Natural killer cell (primary cell): ENCODE data around the gene TEX261. TPM values are rescaled to one million over a fixed set of nuclear protein-coding genes. Genes with fewer than 3 reads are reported as not detected.

Source experiments
- ATAC-seq, 3 donors: fragments of 150-1000 bp in 2 of 3; fragments of 200-7000 bp in 1 of 3; cut with Tn5 transposase; 1 replicate in 1 of 3; 2 replicates in 2 of 3; pipeline ENCODE4 v1.10.0; 2021; ENCODE audit warnings: mild to moderate bottlenecking in 2 of 3, moderate library complexity in 2 of 3
- DNase-seq, 2 donors: peaks; one replicate each; pipeline versions ENCODE4 v3.0.0 to v3.0.0-alpha.2; 2013 to 2021; ENCODE audit warnings: mixed read lengths in 1 of 2
- H3K27ac ChIP-seq: one replicate; pipeline ENCODE4 v1.5.1; 2013; ENCODE audit warnings: mild to moderate bottlenecking, low read length
- H3K27me3 ChIP-seq: one replicate; pipeline ENCODE4 v1.6.1; 2013; ENCODE audit warnings: low read length; ENCODE audit not compliant: control insufficient read depth, insufficient read depth
- H3K36me3 ChIP-seq: one replicate; pipeline ENCODE4 v1.6.1; 2013; ENCODE audit warnings: low read length; ENCODE audit not compliant: control insufficient read depth, insufficient read depth
- H3K4me1 ChIP-seq: one replicate; pipeline ENCODE4 v1.6.1; 2013; ENCODE audit warnings: low read length; ENCODE audit not compliant: control insufficient read depth, insufficient read depth
- H3K4me3 ChIP-seq: one replicate; pipeline ENCODE4 v1.5.1; 2013; ENCODE audit warnings: low read length
- H3K9me3 ChIP-seq: one replicate; pipeline ENCODE4 v1.6.1; 2013; ENCODE audit warnings: low read length; ENCODE audit not compliant: control insufficient read depth, insufficient read depth
- H3K27ac Mint-ChIP-seq, 2 donors: one replicate each; pipeline ENCODE4 v1.8.0; 2022; ENCODE audit warnings: mild to moderate bottlenecking in 2 of 2, mixed read lengths in 2 of 2, moderate library complexity in 1 of 2
- H3K27me3 Mint-ChIP-seq, 2 donors: one replicate each; pipeline ENCODE4 v1.8.0; 2022; ENCODE audit warnings: low read depth in 2 of 2, mixed read lengths in 2 of 2
- H3K36me3 Mint-ChIP-seq: one replicate; pipeline ENCODE4 v1.8.0; 2022; ENCODE audit warnings: mixed read lengths
- H3K4me1 Mint-ChIP-seq, 2 donors: one replicate each; pipeline ENCODE4 v1.8.0; 2022; ENCODE audit warnings: mixed read lengths in 2 of 2
- H3K4me3 Mint-ChIP-seq: one replicate; pipeline ENCODE4 v1.8.0; 2022; ENCODE audit warnings: mild to moderate bottlenecking, moderate library complexity, mixed read lengths
- H3K9me3 Mint-ChIP-seq, 2 donors: one replicate each; pipeline ENCODE4 v1.8.0; 2022; ENCODE audit warnings: mixed read lengths in 2 of 2
- CTCF ChIP-seq: fragments of 200-600 bp; IDR thresholded peaks from one replicate; pipeline ENCODE4 v1.8.0; 2022; ENCODE audit warnings: antibody characterized with exemption
- whole genome bisulfite sequencing: methylation state at CpG from one replicate; pipeline ENCODE4 v1.1.7; 2013; ENCODE audit warnings: missing lambda C conversion rate; ENCODE audit not compliant: insufficient coverage; 5-methylcytosine and 5-hydroxymethylcytosine counted together
- intact Hi-C: fragments of 100-400 bp; cut with micrococcal nuclease; formaldehyde crosslinking; loops from one replicate; pipeline ENCODE4 v1.14.2; 2022
- total RNA-seq, 4 donors: library from RNA; stranded (reverse); fragments of 120-200 nt in 1 of 4; gene quantifications; one replicate each; pipeline versions ENCODE4 v1.2.3 to v1.2.4, GENCODE V29; 2013 to 2022

The TEX261 gene
- total RNA-seq, 3 donors from 2014 or later (not counting 1 experiment from before 2014, with no cell fraction given): 30.3 to 44.2 (median 43.2) TPM

- no peaks in the 10 kb centered on the region for H3K36me3 Mint-ChIP-seq
- no peaks in the 10 kb centered on the region for H3K9me3 ChIP-seq
- H3K4me3 ChIP-seq: no peak overlapping the region
- no peak overlapping the region for H3K4me3 Mint-ChIP-seq
- no peak for ATAC-seq
- peaks cover 23% of the 10 kb centered on the region for H3K4me1 ChIP-seq
- no peak for TF ChIP-seq CTCF
- no peak overlapping the region for H3K27ac ChIP-seq
- peaks cover 21 to 22% of the 10 kb centered on the region in 2 donors for H3K4me1 Mint-ChIP-seq
- H3K9me3 Mint-ChIP-seq: no peaks in the 10 kb centered on the region
- H3K27me3 ChIP-seq: no peaks in the 10 kb centered on the region
- WGBS: 94% methylated on average over 3 of the region's 3 CpGs
- H3K36me3 ChIP-seq: no peaks in the 10 kb centered on the region
- peak in 1 of 2 donors; percentile 1 for DNase-seq
- peaks cover 13 to 21% of the 10 kb centered on the region in 2 donors for H3K27me3 Mint-ChIP-seq
- peak overlapping the region in 1 of 2 donors; percentile 18 for H3K27ac Mint-ChIP-seq
- intact Hi-C loops: no loop called here
These were observed 20.1 kb downstream of the TEX261 start for GRCh38 chr2:70974592-70974991.

DNA sequence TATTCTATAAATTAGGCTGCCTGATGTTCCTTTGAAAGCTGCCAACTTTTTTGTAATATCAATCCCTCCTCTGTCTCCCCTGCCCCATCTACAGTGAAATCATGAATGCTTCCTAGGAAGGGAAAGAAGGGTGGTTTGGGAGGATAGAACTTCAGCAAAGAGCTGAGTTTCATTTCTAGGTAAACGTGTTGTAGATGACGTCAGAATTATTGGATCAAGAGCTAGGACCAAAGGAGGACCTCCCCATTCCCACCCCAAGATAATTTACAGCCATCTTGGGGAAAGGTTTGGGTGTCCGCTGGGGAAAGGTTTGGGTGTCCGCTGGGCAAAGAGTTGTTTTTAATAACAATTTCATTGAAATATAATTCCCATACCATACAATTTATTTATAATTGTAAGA is 27.5 kb downstream of the TEX261 start:
- Histone ChIP-seq H3K27ac (no peak overlapping the region), H3K4me3 (no peak overlapping the region), H3K36me3 (no peaks in the 10 kb centered on the region), H3K4me1 (peaks cover 11% of the 10 kb centered on the region), H3K9me3 (no peaks in the 10 kb centered on the region), H3K27me3 (peaks cover 15% of the 10 kb centered on the region)
- Mint-ChIP-seq H3K9me3 (no peaks in the 10 kb centered on the region), H3K4me1 (peaks cover 9 to 11% of the 10 kb centered on the region in 2 donors), H3K4me3 (no peak overlapping the region), H3K27ac (no peak overlapping the region), H3K36me3 (no peaks in the 10 kb centered on the region), H3K27me3 (peaks cover 16 to 38% of the 10 kb centered on the region in 2 donors)
- no peak for TF ChIP-seq CTCF
- WGBS: no CpG with 5 or more reads among the region's 4 CpGs
- intact Hi-C loops: no loop called here
- DNase-seq: peak in 1 of 2 donors; percentile 1
- ATAC-seq: no peak

DNA sequence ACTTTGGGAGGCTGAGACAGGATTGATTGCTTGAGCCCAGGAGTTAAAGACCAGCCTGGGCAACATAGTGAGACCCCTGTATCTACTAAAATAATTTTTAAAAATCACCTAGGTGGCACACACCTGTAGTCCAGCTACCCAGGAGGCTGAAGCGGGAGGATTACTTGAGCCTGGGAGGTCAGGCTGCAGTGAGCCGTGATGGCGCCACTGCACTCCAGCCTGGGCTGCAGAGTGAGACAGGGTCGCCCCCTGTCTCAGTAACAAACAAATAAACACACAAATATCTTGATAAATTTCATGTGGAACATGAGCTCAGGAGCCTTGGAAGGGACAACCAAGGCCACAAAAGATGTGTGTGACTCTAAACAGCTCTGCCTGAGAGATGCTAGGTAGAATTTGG is 28.0 kb downstream of the TEX261 start:
- DNase-seq: no peak
- Histone ChIP-seq H3K4me1 (peaks cover 11% of the 10 kb centered on the region), H3K4me3 (no peak overlapping the region), H3K9me3 (no peaks in the 10 kb centered on the region), H3K36me3 (no peaks in the 10 kb centered on the region), H3K27me3 (peaks cover 15% of the 10 kb centered on the region), H3K27ac (no peak overlapping the region)
- Mint-ChIP-seq H3K9me3 (no peaks in the 10 kb centered on the region), H3K4me3 (no peak overlapping the region), H3K27ac (no peak overlapping the region), H3K4me1 (peaks cover 9 to 11% of the 10 kb centered on the region in 2 donors), H3K27me3 (peaks cover 15 to 33% of the 10 kb centered on the region in 2 donors), H3K36me3 (no peaks in the 10 kb centered on the region)
- WGBS: 75% methylated on average over 4 of the region's 4 CpGs
- TF ChIP-seq CTCF: no peak
- intact Hi-C loops: no loop called here
- ATAC-seq: no peak

DNA sequence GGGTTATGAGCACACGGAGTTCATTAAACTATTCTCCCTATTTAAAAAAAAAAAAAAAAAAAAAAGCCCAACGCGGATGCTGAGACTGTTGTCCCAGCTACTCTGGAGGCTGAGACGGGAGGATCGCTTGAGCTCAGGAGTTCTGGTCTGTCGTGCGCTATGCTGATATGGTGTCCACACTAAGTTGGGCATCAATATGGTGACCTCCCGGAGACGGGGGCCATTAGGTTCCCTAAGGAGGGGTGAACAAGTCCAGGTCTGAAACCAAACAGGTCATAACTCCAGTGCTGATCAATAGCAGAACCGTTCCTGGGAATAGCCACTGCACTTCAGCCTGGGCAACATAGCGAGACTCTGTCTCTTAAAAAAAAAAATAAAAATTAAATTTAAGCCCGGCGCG is 29.2 kb downstream of the TEX261 start:
- no peak for TF ChIP-seq CTCF
- H3K27me3 Mint-ChIP-seq: peaks cover 12 to 22% of the 10 kb centered on the region in 2 donors
- H3K9me3 ChIP-seq: no peaks in the 10 kb centered on the region
- H3K9me3 Mint-ChIP-seq: no peaks in the 10 kb centered on the region
- DNase-seq: peak; percentile 10 to 12
- peak overlapping the region; percentile 92 for H3K4me3 Mint-ChIP-seq
- intact Hi-C loops: loop anchor here (1.0 to 2.0 kb wide), 3 partner anchors 19 to 36 kb away; no protein-coding TSS in a partner anchor
- peak in 1 of 3 donors; percentile 9 for ATAC-seq
- peak overlapping the region in 1 of 2 donors; percentile 58 for H3K27ac Mint-ChIP-seq
- no peak overlapping the region for H3K27ac ChIP-seq
- H3K27me3 ChIP-seq: peaks cover 15% of the 10 kb centered on the region
- H3K36me3 Mint-ChIP-seq: no peaks in the 10 kb centered on the region
- peak overlapping the region; percentile 47 for H3K4me3 ChIP-seq
- peaks cover 9 to 11% of the 10 kb centered on the region in 2 donors for H3K4me1 Mint-ChIP-seq
- peaks cover 11% of the 10 kb centered on the region for H3K4me1 ChIP-seq
- 75% methylated on average over 13 of the region's 14 CpGs for WGBS
- H3K36me3 ChIP-seq: no peaks in the 10 kb centered on the region
